Endothelial cell of hepatic sinusoid (primary cell): Measurements from ENCODE around the gene ST7.

ENCODE experiments used
- in situ Hi-C: cut with HindIII; loops from 2 replicates; pipeline ENCODE4 v1.10.0; 2017; ENCODE audit warnings: low sequenced_read_pairs

Gene ST7

GRCh38 chr7:116977172-116977571, 23.9 kb downstream of the ST7 start:
- in situ Hi-C loops: no loop called here

- in situ Hi-C loops: no loop called here
Measured at GRCh38 chr7:116978006-116978405, 24.7 kb downstream of the ST7 start.

DNA sequence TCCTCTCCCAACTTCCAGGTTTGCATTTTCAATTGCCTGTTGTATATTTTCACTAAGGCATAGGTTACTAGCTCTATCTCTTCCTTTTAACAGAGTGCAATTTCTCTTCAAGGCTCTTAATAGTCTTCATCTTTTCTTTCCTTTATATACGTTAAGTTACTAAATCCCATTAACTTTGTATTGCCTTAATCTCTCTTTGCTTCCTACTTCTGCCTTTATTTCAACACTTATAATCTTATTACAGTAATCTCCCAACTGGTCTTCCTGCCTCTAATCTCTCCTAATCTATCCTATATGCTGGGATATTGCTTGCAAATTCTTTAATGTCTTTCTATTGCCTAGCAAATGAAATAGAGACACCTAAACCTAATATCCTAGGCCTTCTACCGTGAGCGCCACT, 26.1 kb downstream of the ST7 start:
- in situ Hi-C loops: no loop called here

DNA sequence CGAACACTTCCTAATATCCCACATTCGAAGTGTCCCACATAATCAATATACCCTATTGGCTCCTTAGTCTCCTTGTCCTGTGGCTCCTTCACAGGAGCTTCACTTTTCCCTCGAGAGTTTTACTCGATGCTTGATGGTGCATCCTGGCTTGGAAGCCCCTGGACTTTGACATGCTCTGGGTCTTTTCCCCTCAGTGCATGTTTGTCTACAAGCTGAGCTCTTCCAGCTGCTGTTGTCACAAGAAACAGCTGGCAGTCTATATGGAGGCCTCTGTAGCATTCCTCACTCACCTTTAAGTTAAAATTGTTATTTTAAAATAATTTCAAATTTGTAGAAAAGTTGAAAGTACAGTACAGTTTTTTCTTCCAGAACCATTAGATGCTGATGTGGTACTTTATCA, 27.1 kb downstream of the ST7 start:
- in situ Hi-C loops: no loop called here

- in situ Hi-C loops: no loop called here
Measured at GRCh38 chr7:116981939-116982338, 28.6 kb downstream of the ST7 start.

GRCh38 chr7:116984511-116984910, 31.2 kb downstream of the ST7 start:
- in situ Hi-C loops: no loop called here

DNA sequence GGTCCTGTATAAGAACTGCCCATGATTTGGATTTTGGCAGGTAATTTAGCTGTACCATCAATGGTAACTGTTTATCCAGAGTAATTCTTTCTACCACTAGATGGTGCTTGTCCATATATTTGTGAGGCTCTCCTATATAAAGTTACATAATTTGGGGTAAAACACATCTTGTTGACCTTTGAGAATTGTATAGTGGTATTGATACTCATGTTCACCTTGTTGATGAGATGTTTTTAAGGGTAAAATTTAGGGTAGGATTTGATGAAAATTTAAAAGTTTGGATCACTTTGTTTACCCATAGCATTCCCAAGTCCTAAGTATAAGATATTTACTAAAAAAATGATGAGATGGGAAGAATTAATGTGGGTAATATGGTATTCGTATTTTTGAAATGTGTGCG, 31.6 kb downstream of the ST7 start:
- in situ Hi-C loops: no loop called here

GRCh38 chr7:116985575-116985974, 32.3 kb downstream of the ST7 start:
- in situ Hi-C loops: no loop called here

DNA sequence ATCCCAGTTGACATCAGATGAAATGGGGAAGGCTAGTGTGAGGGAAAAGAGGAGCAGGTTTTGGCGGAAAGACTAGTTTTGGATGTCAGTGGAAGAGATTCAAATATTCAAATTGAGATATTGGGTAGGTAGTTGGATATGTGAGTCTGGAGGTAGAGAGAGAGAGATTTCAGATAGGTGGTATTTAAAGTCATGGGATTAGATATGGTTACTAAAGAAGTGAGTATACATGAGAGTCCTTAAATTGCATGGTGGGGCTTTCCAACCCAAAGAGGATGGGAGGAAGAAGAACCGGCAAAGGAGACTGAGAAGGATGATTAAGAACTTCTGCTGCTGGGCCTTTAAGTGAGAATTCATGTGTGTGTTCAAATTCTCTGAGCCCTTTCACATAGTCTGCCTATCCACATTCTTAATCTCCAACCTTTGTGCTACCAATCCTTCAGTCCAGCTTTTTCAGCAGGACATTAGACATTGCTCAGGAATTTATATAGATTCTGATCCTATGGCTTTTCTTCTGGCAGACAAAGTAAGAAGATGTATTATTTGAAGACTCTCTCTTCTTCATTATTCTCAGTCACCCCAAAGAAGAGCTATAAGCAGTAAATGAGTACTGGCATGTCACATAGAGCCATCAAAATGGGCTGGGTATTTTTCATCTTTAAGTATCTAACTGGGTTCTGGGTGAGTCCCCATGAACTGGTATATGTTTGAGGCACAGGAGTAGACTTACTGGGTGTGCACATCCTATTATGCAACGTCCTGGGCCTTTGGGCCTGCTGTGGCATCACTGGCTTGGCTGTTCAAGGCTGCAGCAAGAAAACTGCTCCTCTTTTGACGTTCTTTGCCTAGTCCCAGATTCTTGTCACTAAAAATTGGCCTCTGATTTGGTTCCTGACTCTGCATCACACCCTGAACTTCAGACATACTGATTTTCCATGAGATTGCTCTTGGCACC, 33.6 kb downstream of the ST7 start:
- in situ Hi-C loops: no loop called here

- in situ Hi-C loops: no loop called here
Measured at GRCh38 chr7:116988363-116988989, 35.2 kb downstream of the ST7 start.

GRCh38 chr7:116990056-116990455, 36.8 kb downstream of the ST7 start:
- in situ Hi-C loops: no loop called here

- in situ Hi-C loops: no loop called here
Measured at GRCh38 chr7:116991233-116991632, 37.9 kb downstream of the ST7 start.

- in situ Hi-C loops: loop anchor here (5.0 kb wide), 1 partner anchor 67 kb away; no protein-coding TSS in a partner anchor
Measured at GRCh38 chr7:116994611-116995010, 41.3 kb downstream of the ST7 start.

DNA sequence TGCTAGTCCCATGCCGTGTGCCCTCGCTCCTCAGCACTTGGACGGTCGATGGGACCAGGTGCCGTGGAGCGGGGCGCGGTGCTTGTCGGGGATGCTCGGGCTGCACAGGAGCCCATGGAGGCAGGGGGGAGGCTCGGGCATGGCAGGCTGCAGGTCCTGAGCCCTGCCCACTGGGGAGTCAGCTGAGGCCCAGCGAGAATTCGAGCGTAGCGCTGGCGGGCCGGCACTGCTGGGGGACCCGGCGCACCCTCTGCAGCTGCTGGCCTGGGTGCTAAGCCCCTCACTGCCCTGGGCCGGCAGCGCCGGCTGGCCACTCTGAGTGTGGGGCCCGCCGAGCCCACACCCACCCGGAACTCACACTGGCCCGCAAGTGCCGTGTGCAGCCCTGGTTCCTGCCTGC, 44.7 kb downstream of the ST7 start:
- in situ Hi-C loops: loop anchor here (5.0 kb wide), 1 partner anchor 71 kb away; no protein-coding TSS in a partner anchor

GRCh38 chr7:116998567-116999175, 45.4 kb downstream of the ST7 start:
- in situ Hi-C loops: loop anchor here (5.0 kb wide), 1 partner anchor 71 kb away; no protein-coding TSS in a partner anchor

DNA sequence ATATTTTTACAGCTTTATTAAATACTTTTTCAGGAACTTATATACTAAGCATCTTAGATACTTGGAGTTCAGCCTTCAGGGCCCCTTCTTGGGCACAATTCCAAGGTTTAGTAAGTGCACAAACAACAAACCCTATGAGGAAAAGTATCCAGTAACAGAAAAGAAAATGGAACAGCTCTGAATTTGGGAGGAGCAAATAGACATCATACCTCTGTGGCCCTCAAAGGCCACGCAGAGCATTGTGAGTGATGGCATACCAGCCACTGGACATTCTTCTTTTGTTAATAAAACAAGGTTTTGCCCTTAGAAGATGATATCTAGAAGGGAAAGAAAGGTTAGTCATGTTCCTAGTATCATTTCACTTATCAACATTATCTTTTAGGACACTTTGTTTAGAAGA, 46.0 kb downstream of the ST7 start:
- in situ Hi-C loops: loop anchor here (5.0 kb wide), 1 partner anchor 72 kb away; no protein-coding TSS in a partner anchor

- in situ Hi-C loops: no loop called here
Measured at GRCh38 chr7:117001283-117001682, 48.0 kb downstream of the ST7 start.

- in situ Hi-C loops: loop anchor here (5.0 kb wide), 1 partner anchor 122 kb away; no protein-coding TSS in a partner anchor
Measured at GRCh38 chr7:117004899-117005298, 51.6 kb downstream of the ST7 start.

DNA sequence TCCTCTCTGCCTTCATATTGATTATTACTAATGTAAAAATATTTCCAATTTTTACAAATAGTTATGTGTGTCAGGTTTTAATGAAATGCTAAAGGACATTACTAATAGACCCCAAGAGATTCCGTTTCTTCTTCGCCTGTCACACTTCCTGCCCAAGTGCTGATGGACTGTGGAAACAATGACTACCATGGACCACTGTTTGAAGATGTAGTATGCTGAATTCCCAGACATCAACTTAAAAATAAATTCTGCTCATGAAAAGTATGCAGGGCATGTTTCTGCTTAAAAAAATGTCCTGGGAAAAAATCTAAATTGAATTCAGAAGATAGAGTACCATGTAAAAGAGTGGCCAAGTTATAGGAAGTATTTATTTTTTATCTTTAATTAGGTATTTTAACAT, 52.1 kb downstream of the ST7 start:
- in situ Hi-C loops: loop anchor here (5.0 kb wide), 1 partner anchor 122 kb away; no protein-coding TSS in a partner anchor

- in situ Hi-C loops: loop anchor here (5.0 kb wide), 1 partner anchor 120 kb away; no protein-coding TSS in a partner anchor
Measured at GRCh38 chr7:117006907-117007684, 53.8 kb downstream of the ST7 start.
